Central memory CD8-positive, alpha-beta T cell (primary cell): ENCODE results near the gene ZNF236.
"Not testable (repeated sequence)": the region's sequence is repeated elsewhere in the genome, so short reads cannot be mapped to it uniquely, and the experiment has no call there.

ENCODE experiments used
- ATAC-seq: fragments of 150-1000 bp; cut with Tn5 transposase; replicated peaks from 2 replicates; pipeline ENCODE4 v1.10.0; 2022; ENCODE audit warnings: mild to moderate bottlenecking, moderate FRiP score, moderate number of reproducible peaks; ENCODE audit not compliant: poor library complexity, severe bottlenecking; ENCODE audit errors: extremely low read depth
- DNase-seq, 2 donors: peaks; one replicate each; pipeline ENCODE4 v3.0.0; 2021; ENCODE audit warnings: low spot score in 2 of 2
- H3K27ac Mint-ChIP-seq: one replicate; pipeline ENCODE4 v1.8.0; 2022; ENCODE audit warnings: low read depth, mild to moderate bottlenecking, moderate library complexity, mixed read lengths
- H3K27me3 Mint-ChIP-seq: one replicate; pipeline ENCODE4 v1.8.0; 2022; ENCODE audit warnings: mixed read lengths
- H3K36me3 Mint-ChIP-seq: one replicate; pipeline ENCODE4 v1.8.0; 2022; ENCODE audit warnings: mild to moderate bottlenecking, moderate library complexity, mixed read lengths; ENCODE audit not compliant: insufficient read depth
- H3K4me1 Mint-ChIP-seq: one replicate; pipeline ENCODE4 v1.8.0; 2022; ENCODE audit warnings: mixed read lengths
- H3K4me3 Mint-ChIP-seq: one replicate; pipeline ENCODE4 v1.8.0; 2022; ENCODE audit warnings: mild to moderate bottlenecking, moderate library complexity, mixed read lengths
- H3K9me3 Mint-ChIP-seq: one replicate; pipeline ENCODE4 v1.8.0; 2022; ENCODE audit warnings: mixed read lengths

Gene ZNF236

GRCh38 chr18:76953156-76953555, 130.8 kb downstream of the ZNF236 start:
- Mint-ChIP-seq H3K9me3 (no peaks in the 10 kb centered on the region), H3K4me1 (peaks cover 28% of the 10 kb centered on the region), H3K4me3 (no peak overlapping the region), H3K27ac (no peak overlapping the region), H3K36me3 (peaks cover 15% of the 10 kb centered on the region), H3K27me3 (no peaks in the 10 kb centered on the region)
- ATAC-seq (no peak), DNase-seq (no peak)

GRCh38 chr18:76953583-76954233, 131.4 kb downstream of the ZNF236 start:
- Mint-ChIP-seq H3K9me3 (no peaks in the 10 kb centered on the region), H3K4me3 (no peak overlapping the region), H3K36me3 (peaks cover 15% of the 10 kb centered on the region), H3K4me1 (peaks cover 22% of the 10 kb centered on the region), H3K27ac (no peak overlapping the region), H3K27me3 (no peaks in the 10 kb centered on the region)
- DNase-seq (no peak), ATAC-seq (no peak)

GRCh38 chr18:76955524-76956170, 133.3 kb downstream of the ZNF236 start:
- Mint-ChIP-seq H3K4me3 (no peak overlapping the region), H3K4me1 (peaks cover 10% of the 10 kb centered on the region), H3K27me3 (no peaks in the 10 kb centered on the region), H3K27ac (no peak overlapping the region), H3K9me3 (no peaks in the 10 kb centered on the region), H3K36me3 (peaks cover 31% of the 10 kb centered on the region)
- ATAC-seq: no peak
- no peak for DNase-seq

GRCh38 chr18:76956648-76957047, 134.3 kb downstream of the ZNF236 start:
- Mint-ChIP-seq H3K4me3 (no peak overlapping the region), H3K4me1 (peaks cover 4% of the 10 kb centered on the region), H3K27ac (no peak overlapping the region), H3K36me3 (peaks cover 33% of the 10 kb centered on the region), H3K9me3 (no peaks in the 10 kb centered on the region), H3K27me3 (no peaks in the 10 kb centered on the region)
- no peak for ATAC-seq
- no peak for DNase-seq

- DNase-seq (no peak), ATAC-seq (no peak)
- no peak overlapping the region for H3K27ac Mint-ChIP-seq
- peak overlapping the region; percentile 14 for H3K4me3 Mint-ChIP-seq
- peaks cover 9% of the 10 kb centered on the region for H3K4me1 Mint-ChIP-seq
- peaks cover 33% of the 10 kb centered on the region for H3K36me3 Mint-ChIP-seq
- H3K27me3 Mint-ChIP-seq: no peaks in the 10 kb centered on the region
- no peaks in the 10 kb centered on the region for H3K9me3 Mint-ChIP-seq
Observed at GRCh38 chr18:76957384-76958355, 135.3 kb downstream of the ZNF236 start.

GRCh38 chr18:76958692-76959341, 136.5 kb downstream of the ZNF236 start:
- H3K4me3 Mint-ChIP-seq: no peak overlapping the region
- H3K27me3 Mint-ChIP-seq: no peaks in the 10 kb centered on the region
- no peak overlapping the region for H3K27ac Mint-ChIP-seq
- H3K36me3 Mint-ChIP-seq: peaks cover 32% of the 10 kb centered on the region
- peaks cover 20% of the 10 kb centered on the region for H3K4me1 Mint-ChIP-seq
- DNase-seq: no peak
- ATAC-seq: no peak
- H3K9me3 Mint-ChIP-seq: no peaks in the 10 kb centered on the region

- peaks cover 25% of the 10 kb centered on the region for H3K4me1 Mint-ChIP-seq
- peaks cover 29% of the 10 kb centered on the region for H3K36me3 Mint-ChIP-seq
- H3K27ac Mint-ChIP-seq: no peak overlapping the region
Observed at GRCh38 chr18:76959605-76960004, 137.2 kb downstream of the ZNF236 start.

GRCh38 chr18:76960528-76961035, 138.2 kb downstream of the ZNF236 start:
- H3K27ac Mint-ChIP-seq: peak overlapping the region; percentile 39
- H3K4me1 Mint-ChIP-seq: peaks cover 35% of the 10 kb centered on the region
- H3K9me3 Mint-ChIP-seq: no peaks in the 10 kb centered on the region
- H3K4me3 Mint-ChIP-seq: no peak overlapping the region
- H3K27me3 Mint-ChIP-seq: no peaks in the 10 kb centered on the region
- DNase-seq (no peak), ATAC-seq (no peak)
- peaks cover 33% of the 10 kb centered on the region for H3K36me3 Mint-ChIP-seq

More at GRCh38 chr18:76959605-76960004, 137.2 kb downstream of the ZNF236 start:
- DNase-seq (no peak), ATAC-seq (no peak)
- no peak overlapping the region for H3K4me3 Mint-ChIP-seq
- no peaks in the 10 kb centered on the region for H3K27me3 Mint-ChIP-seq
- H3K9me3 Mint-ChIP-seq: no peaks in the 10 kb centered on the region

- no peaks in the 10 kb centered on the region for H3K27me3 Mint-ChIP-seq
- H3K9me3 Mint-ChIP-seq: no peaks in the 10 kb centered on the region
- H3K36me3 Mint-ChIP-seq: peaks cover 30% of the 10 kb centered on the region
- H3K27ac Mint-ChIP-seq: peak overlapping the region; percentile 61
- H3K4me1 Mint-ChIP-seq: peaks cover 35% of the 10 kb centered on the region
- peak overlapping the region; percentile 8 for H3K4me3 Mint-ChIP-seq
- ATAC-seq (no peak), DNase-seq (no peak)
Observed at GRCh38 chr18:76962851-76963250, 140.5 kb downstream of the ZNF236 start.

GRCh38 chr18:76963936-76964335, 141.6 kb downstream of the ZNF236 start:
- peaks cover 31% of the 10 kb centered on the region for H3K36me3 Mint-ChIP-seq
- H3K9me3 Mint-ChIP-seq: no peaks in the 10 kb centered on the region
- H3K4me1 Mint-ChIP-seq: peaks cover 35% of the 10 kb centered on the region
- peak; percentile 40 for ATAC-seq
- no peak for DNase-seq
- H3K27me3 Mint-ChIP-seq: no peaks in the 10 kb centered on the region
- H3K27ac Mint-ChIP-seq: peak overlapping the region; percentile 61
- peak overlapping the region; percentile 3 for H3K4me3 Mint-ChIP-seq

GRCh38 chr18:76965555-76966151, 143.3 kb downstream of the ZNF236 start:
- not testable (repeated sequence) for H3K27me3 Mint-ChIP-seq, DNase-seq, H3K4me3 Mint-ChIP-seq, H3K9me3 Mint-ChIP-seq, ATAC-seq
- peak overlapping the region; percentile 14 for H3K27ac Mint-ChIP-seq
- peaks cover 35% of the 10 kb centered on the region for H3K4me1 Mint-ChIP-seq
- peaks cover 21% of the 10 kb centered on the region for H3K36me3 Mint-ChIP-seq

- not testable (repeated sequence) for H3K4me3 Mint-ChIP-seq, H3K27me3 Mint-ChIP-seq, H3K9me3 Mint-ChIP-seq, DNase-seq, ATAC-seq, H3K27ac Mint-ChIP-seq
- Mint-ChIP-seq H3K4me1 (peaks cover 29% of the 10 kb centered on the region), H3K36me3 (peaks cover 21% of the 10 kb centered on the region)
Observed at GRCh38 chr18:76967299-76967698, 144.9 kb downstream of the ZNF236 start.
